ENCODE results near the gene GTPBP10. TPM values are rescaled to one million over a fixed set of nuclear protein-coding genes. Genes with fewer than 3 reads are reported as not detected.

GTPBP10 gene
- total and polyA plus RNA-seq, 9 of the 15 experiments (the other 6 are each of a cell fraction or from before 2014, with no cell fraction given) = 34.6 to 89.8 (median 76.4) TPM

- peak; percentile 32 to 37 for TF ChIP-seq E2F6 (IDR thresholded peaks at IDR 0.05; ENCODE audit: borderline replicate concordance in 1 of 2, extremely low read depth in 1 of 2, insufficient read depth in 1 of 2, insufficient read length in 1 of 2, low read depth in 1 of 2, low read length in 1 of 2, poor library complexity in 1 of 2, severe bottlenecking in 1 of 2)
- peak in 1 of 2 experiments; percentile 87; a peak in 2 of 4 replicates for TF ChIP-seq MLLT1 (IDR thresholded peaks at IDR 0.05)
- TF ChIP-seq ZBTB5 (IDR thresholded peaks at IDR 0.05) = no peak
- no peak; the same call in 1 of the 2 replicates for TF ChIP-seq SMARCC2 (IDR thresholded peaks at IDR 0.05; ENCODE audit: low read depth)
- peak in 1 of 3 experiments; percentile 56 for TF ChIP-seq YY1 (IDR thresholded peaks at IDR 0.05; ENCODE audit: borderline replicate concordance in 1 of 3, control insufficient read depth in 1 of 3, extremely low read depth in 1 of 3, insufficient read depth in 3 of 3, insufficient read length in 1 of 3, insufficient replicate concordance in 2 of 3, low read depth in 1 of 3, low read length in 2 of 3)
- TF ChIP-seq CGGBP1 (CRISPR knock-in tag; IDR thresholded peaks at IDR 0.05) = no peak
- no peak for TF ChIP-seq IRF2 (CRISPR knock-in tag; IDR thresholded peaks at IDR 0.05)
- TF ChIP-seq MTA3 (IDR thresholded peaks at IDR 0.05; ENCODE audit: borderline replicate concordance) = no peak
- TF ChIP-seq TAF7 (tag; IDR thresholded peaks at IDR 0.05) = no peak; the same call in 1 of the 2 replicates
- TF ChIP-seq CREB5 (CRISPR knock-in tag; IDR thresholded peaks at IDR 0.05) = no peak
- TF ChIP-seq ZNF766 (CRISPR knock-in tag; conservative IDR thresholded peaks at IDR 0.05) = 0 out of 2 replicates have a peak, but pooled peaks have one; percentile 62
- no peak for TF ChIP-seq ZNF239 (CRISPR knock-in tag; IDR thresholded peaks at IDR 0.05)
- no peak for TF ChIP-seq ZNF561 (CRISPR knock-in tag; conservative IDR thresholded peaks at IDR 0.05)
- TF ChIP-seq POLR3G (IDR thresholded peaks at IDR 0.05; ENCODE audit: extremely low read depth, insufficient read length, insufficient replicate concordance) = no peak
- TF ChIP-seq MED1 (CRISPR knock-in tag; IDR thresholded peaks at IDR 0.05; ENCODE audit: borderline replicate concordance) = no peak
- peak; percentile 39; the same call in 1 of the 2 replicates for TF ChIP-seq MYNN (IDR thresholded peaks at IDR 0.05)
- TF ChIP-seq MYNN (CRISPR knock-in tag; IDR thresholded peaks at IDR 0.05) = no peak
- no peak; the same call in 1 of the 2 replicates for TF ChIP-seq RAD51 (IDR thresholded peaks at IDR 0.05; ENCODE audit: borderline replicate concordance, low read depth)
- TF ChIP-seq BDP1 (IDR thresholded peaks at IDR 0.05; ENCODE audit: insufficient read depth, insufficient read length) = no peak
- TF ChIP-seq NR3C1 (CRISPR knock-in tag; IDR thresholded peaks at IDR 0.05) = no peak
These were observed 56.9 kb downstream of the GTPBP10 start, which contains the start of gene CLDN12 (continued) for GRCh38 chr7:90403174-90404113.
